K562 (cell line): ENCODE data around the gene VPS50. TPM values are rescaled to one million over a fixed set of nuclear protein-coding genes. Genes with fewer than 3 reads are reported as not detected.

ENCODE experiments used
- NR2C1 ChIP-seq, 2 experiments: fragments of 450-650 bp; IDR thresholded peaks; 2 replicates each; pipeline ENCODE4 v1.6.1; 2017; ENCODE audit warnings: mild to moderate bottlenecking in 2 of 2, antibody characterized with exemption in 1 of 2, inconsistent platforms in 1 of 2, missing compliant biosample characterization in 1 of 2, missing genetic modification characterization in 1 of 2
- WHSC1 ChIP-seq: IDR thresholded peaks from one replicate; pipeline ENCODE4 v1.6.1; 2012; ENCODE audit warnings: low read length, control low read depth, inconsistent platforms
- polyA plus RNA-seq, 8 experiments: library from polyadenylated mRNA; depleted of rRNA in 4 of 8; stranded (reverse) in 5 of 8; unstranded in 3 of 8; fragments of >200 nt; fragmentation: Nextera tagmentation in 2 of 8; fragmentation: Illumina TruSeq in 1 of 8; extraction: Ambion mirVana in 2 of 8; extraction: Trizol in 1 of 8; gene quantifications; 2 replicates each; pipeline versions ENCODE4 v1.2.1 to v1.2.3, GENCODE V29; 2011 to 2014; ENCODE audit warnings: inconsistent platforms in 1 of 8, missing spikeins in 1 of 8
- total RNA-seq, 7 experiments: library from RNA; depleted of rRNA in 6 of 7; stranded (reverse); fragments of >200 nt in 6 of 7; fragmentation: Illumina TruSeq in 2 of 7; extraction: Trizol in 2 of 7; gene quantifications; 2 replicates each; pipeline versions ENCODE4 v1.2.1 to v1.2.3, GENCODE V29; 2011 to 2021; ENCODE audit warnings: low replicate concordance in 1 of 7
- TF ChIP-seq, protein P1 (sequence below): fragments of 250-450 bp; sonication (Bioruptor Pico); IDR thresholded peaks from 2 replicates; pipeline ENCODE4 v1.5.0; 2021; ENCODE audit warnings: mild to moderate bottlenecking, moderate library complexity
- TF ChIP-seq, protein P2 (sequence below): fragments of 450-650 bp; IDR thresholded peaks from 2 replicates; pipeline ENCODE4 v1.6.1; 2016; ENCODE audit warnings: antibody characterized with exemption
- TF ChIP-seq, protein P3 (sequence below): fragments of 450-650 bp; formaldehyde crosslinking; IDR thresholded peaks from 2 replicates; pipeline ENCODE4 v1.4.0; 2020; ENCODE audit warnings: mild to moderate bottlenecking, moderate library complexity

VPS50 gene
- total and polyA plus RNA-seq, 9 of the 15 experiments (the other 6 are each of a cell fraction or from before 2014, with no cell fraction given): 10.5 to 29.4 (median 15.8) TPM

DNA sequence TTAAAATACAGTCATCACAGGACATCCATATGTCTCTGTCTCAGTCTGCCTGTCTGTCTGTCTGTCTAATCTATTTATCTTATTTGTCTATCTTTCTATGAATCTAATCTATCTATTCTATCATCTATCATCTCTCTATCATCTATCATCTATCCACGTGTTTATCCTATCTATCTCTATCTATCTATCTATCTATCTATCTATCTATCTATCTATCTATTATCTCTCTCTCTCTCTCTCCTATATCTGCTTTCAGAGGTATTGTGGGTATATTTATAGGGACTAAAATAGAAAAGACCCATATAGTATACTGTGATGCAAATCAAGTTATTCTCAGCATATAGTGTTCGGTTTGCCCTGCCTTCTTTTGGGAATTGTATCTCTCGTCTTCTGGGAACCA is 167.5 kb downstream of the VPS50 start (continued):
- TF ChIP-seq, protein P1, sequence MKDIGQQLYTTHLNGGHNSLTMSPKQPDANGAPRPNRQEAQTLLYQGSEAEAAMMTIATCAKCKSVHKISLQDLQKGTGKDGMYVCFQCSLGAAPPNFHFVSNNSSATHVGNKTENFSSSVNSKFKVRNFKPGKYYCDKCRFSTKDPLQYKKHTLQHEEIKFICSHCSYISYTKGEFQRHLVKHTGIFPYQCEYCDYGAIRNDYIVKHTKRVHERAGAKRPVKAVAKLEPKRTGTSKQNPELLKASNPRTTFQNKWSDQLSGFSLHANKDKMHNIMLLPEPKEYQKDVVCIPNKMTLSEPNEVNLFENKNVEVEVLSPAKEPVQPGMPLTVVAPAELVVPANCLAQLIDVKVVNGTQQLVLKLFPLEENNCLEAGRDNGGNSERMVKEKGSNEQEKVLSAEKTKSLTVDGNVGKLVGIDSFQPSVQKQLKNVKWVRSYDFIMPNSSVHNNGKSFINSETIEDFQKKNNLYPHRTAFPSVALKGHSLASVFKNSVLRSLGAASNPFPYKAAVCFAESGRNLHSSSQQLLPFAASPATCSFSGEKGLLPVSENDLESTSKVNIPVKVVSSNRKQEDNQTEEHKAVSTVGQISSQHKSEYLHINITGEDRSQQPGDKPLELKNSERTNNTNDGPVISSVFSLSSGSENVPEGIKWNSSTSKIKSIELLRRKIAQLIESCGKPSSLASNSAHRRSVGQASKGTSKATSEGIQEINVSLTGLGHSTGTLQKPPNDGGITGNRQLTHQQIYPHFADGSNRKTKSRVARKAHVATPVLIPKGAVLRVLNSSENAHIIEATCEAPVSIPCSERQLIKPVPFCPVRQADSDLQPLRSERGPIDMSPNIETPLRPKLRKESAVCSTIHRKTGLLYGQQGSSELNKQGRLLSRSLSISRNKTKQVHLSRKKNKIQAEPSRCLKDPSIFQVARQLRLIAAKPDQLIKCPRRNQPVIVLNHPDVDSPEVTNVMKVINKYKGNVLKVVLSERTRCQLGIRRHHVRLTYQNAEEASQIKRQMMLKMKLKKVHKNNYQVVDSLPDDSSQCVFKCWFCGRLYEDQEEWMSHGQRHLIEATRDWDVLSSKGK (CRISPR knock-in tag): no peak
- TF ChIP-seq, protein P2, sequence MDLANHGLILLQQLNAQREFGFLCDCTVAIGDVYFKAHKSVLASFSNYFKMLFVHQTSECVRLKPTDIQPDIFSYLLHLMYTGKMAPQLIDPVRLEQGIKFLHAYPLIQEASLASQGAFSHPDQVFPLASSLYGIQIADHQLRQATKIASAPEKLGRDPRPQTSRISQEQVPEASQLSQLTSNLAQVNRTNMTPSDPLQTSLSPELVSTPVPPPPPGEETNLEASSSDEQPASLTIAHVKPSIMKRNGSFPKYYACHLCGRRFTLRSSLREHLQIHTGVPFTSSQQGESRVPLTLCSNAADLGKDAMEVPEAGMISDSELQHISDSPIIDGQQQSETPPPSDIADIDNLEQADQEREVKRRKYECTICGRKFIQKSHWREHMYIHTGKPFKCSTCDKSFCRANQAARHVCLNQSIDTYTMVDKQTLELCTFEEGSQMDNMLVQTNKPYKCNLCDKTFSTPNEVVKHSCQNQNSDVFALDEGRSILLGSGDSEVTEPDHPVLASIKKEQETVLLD: 0 out of 2 replicates have a peak, but pooled peaks have one; percentile 23
- TF ChIP-seq WHSC1: no peak
- TF ChIP-seq, protein P3, sequence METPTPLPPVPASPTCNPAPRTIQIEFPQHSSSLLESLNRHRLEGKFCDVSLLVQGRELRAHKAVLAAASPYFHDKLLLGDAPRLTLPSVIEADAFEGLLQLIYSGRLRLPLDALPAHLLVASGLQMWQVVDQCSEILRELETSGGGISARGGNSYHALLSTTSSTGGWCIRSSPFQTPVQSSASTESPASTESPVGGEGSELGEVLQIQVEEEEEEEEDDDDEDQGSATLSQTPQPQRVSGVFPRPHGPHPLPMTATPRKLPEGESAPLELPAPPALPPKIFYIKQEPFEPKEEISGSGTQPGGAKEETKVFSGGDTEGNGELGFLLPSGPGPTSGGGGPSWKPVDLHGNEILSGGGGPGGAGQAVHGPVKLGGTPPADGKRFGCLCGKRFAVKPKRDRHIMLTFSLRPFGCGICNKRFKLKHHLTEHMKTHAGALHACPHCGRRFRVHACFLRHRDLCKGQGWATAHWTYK (CRISPR knock-in tag): no peak
- no peak for TF ChIP-seq NR2C1 (IDR thresholded peaks at IDR 0.05)
- no peak for TF ChIP-seq NR2C1 (tag; IDR thresholded peaks at IDR 0.05)
